Mucosa of gallbladder (tissue), 1 donor: ENCODE measurements around the gene CATSPER1. TPM values are rescaled to one million over a fixed set of nuclear protein-coding genes. Genes with fewer than 3 reads are reported as not detected.

Experiments used
- DNase-seq: peaks from one replicate; pipeline ENCODE4 v3.0.0-alpha.2; 2020; ENCODE audit warnings: low spot score
- total RNA-seq: library from RNA; stranded (reverse); gene quantifications from one replicate; pipeline ENCODE4 v1.2.1, GENCODE V29; 2021
- donor health status: DM: no; HTN: no; CAD: no.

The CATSPER1 gene
- 0.92 TPM for total RNA-seq

DNA sequence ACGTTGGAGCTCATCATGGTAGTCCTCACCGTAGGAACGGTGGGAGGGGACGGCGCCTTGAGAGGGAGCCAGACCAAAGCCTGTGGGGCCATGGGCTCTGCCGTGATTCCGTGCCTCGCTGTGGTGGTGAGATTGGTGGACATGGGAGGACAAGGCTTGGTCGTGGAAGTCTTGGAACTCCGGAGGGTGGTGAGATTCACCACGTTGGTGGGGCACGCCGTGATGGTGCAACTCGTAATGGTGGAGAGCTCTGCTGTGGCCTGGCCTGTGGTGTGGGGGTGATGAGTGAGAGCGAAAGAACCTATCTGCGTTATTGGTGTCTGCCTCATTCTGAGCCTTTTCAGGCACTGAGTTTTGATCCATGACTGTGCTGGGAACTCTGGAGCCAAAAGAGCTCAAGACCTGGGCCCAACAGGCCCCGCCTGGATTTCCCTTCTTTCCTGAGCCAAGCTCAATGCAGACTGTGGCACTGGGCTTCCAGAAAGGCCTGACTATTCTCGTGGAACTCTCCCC lies at the start of gene CATSPER1:
Gene CATSPER1, minus strand, starts transcription at position 463 of the 513 bp plus-strand sequence. Its CDS starts 100 bp downstream, at position 363.
- DNase-seq: no peak

DNA sequence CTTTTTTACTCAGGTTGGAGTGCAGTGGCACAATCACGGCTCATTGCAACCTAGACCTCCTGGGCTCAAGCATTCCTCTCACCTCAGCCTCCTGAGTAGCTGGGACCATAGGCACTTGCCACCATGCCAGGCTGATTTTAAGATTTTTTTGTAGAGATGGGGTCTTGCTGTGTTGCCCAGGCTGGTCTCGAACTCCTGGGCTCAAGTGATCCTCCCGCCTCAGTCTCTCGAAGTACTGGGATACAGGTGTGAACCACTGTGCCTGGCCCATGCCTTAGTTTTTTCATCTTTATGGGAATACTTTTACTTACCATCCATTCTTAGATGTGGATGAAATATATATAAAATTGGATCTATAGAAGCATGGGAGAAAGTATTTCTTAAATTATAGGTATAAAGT lies 49.0 kb upstream of the CATSPER1 start:
- no peak for DNase-seq

DNA sequence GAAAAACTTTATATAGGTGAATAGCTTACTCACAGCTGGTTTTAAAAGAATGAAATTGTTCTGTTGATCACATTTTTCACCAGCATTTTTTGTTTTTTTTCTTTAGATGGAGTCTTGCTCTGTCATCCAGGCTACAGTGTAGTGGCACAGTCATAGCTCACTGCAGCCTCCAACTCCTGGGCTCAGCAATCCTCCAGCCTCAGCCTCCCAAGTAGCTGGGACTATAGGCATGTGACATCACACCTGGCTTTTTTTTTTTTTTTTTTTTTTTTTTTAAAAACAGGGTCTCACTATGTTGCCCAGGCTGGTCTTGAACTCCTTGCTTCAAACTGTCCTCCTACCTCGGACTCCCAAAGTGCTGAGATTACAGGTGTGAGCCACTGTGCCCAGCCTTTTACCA lies 47.4 kb upstream of the CATSPER1 start:
- no peak for DNase-seq

DNA sequence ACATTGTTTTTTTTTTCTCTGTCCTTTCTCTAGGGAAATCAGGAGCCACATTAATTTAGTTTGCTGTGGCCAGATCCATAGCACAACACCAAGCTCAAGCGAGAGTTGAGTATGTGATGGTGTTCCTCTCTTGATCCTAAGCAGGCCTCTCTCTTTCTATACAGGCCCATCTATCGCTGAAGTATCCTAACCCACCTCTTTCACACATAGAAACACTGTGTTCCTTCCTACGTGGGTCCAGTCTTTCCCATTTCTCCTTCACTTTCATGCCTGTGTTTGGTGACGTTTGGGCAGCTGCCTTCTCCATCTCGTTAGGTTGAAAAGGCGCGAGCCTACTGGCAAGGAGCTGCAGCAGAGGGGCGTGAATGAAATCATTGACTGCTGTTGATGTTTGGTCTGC lies 46.2 kb upstream of the CATSPER1 start:
- DNase-seq: no peak

DNA sequence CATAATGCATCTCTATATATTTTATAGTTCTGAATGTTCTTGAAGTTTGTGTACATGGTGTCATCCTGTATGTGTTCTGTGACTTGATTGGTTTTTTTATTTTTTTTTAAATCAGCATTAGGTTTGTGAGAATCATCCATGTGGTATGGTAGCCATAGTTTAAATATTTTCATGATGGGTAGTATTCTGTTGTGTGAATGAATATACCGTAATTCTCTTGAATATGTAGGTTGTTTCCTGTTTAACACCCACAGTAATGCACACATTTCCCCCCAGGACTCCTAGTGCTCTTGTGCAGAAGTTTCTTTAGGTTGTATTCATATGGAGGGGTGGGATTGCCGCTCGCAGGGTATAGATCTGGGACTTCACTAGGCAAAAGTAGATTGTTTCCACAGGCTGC lies 45.8 kb upstream of the CATSPER1 start:
- DNase-seq: no peak

DNA sequence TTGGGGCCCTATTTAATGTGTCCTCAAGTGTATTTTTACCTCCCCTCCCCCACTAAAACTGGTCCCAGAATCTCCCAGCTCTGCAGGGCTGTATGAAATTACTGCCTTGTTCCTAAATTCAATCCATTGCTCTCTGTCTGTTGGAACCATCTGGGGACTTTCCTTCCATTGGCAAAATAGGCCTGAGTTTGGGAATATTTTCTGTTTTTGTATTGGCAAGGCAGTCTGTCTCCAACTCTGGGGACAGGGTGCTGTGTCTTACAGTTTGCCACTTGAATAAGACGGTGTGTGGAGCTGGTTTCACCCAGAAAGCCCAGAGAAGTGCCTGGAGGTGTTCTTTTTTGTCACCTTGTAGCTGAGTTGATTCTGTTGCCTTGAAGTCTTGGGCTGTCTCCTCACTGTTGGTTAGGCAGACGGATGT lies 45.1 kb upstream of the CATSPER1 start:
- no peak for DNase-seq

DNA sequence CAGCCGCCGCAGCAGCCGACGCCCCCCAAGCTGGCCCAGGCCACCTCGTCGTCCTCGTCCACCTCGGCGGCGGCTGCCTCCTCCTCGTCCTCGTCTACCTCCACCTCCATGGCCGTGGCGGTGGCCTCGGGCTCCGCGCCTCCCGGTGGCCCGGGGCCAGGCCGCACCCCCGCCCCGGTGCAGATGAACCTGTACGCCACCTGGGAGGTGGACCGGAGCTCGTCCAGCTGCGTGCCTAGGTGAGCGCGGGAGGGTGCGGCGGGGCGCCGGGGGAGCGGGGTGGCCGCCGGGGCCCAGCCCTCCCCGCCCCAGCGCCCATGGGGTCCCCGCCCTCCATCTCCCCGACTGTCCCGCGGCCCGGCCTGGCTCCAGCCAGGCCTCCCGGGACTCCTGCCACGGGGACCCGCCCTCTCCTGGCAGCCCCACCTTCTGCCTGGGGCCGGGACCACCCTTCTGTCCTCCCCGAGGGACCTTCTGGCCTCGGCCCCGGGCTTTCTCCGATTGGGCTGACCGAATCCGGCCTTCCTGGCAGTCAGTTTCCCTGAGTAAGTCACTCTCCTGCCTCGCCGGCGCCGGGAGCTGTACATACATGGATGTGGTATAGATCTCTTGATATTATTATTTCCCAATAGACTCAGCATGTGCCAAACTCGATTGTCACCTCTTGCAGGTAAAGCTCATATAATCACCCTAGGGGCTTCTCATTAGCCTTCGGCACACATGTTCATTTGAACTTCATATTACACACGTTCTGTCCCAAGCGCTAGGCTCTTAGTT lies 44.5 kb upstream of the CATSPER1 start:
- no peak for DNase-seq

DNA sequence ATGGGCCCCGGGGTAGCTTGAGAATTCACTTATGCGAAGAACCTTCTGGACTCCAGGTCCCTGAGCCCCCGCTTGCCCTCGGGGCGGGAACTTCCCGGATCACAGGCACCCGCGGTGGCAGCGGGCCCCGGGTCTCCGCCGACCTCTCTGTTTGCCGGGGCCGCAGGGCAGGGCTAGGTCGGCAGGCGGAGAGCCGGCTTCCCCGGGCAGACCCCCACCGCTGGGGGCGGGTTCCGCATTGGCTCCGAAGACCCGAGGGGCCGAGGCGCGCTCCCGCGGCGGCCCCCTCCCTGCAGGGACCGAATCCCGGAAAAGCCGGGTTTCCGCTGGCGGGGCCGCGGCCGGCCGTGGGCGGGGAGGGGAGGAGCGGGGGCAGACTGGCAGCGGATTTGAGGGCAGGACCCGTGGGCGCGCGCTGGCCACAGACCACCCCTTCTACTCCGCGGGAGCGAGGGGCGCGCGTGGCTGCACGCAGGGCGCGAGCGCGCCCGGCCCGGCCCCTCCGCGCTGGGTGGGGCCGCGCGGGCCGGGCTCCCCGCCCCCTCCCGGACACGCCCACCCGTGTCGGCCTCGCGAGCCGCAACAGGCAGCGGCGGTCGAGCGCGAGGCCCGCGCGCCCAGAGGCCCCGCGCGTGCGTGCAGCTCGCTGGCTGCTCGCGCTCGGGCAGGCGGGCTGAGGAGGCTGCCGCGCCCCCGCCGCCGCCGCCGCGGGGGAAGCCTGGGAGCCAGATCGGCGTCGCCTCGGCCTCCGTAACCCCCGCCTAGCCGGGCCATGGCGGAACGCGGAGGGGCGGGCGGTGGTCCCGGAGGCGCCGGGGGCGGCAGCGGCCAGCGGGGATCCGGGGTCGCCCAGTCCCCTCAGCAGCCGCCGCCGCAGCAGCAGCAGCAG lies 43.7 kb upstream of the CATSPER1 start, which contains the start of gene PACS1:
Gene PACS1, plus strand, starts transcription at position 558 of the 889 bp plus-strand sequence. Its CDS starts 215 bp downstream, at position 773.
- DNase-seq: peak; percentile 70

DNA sequence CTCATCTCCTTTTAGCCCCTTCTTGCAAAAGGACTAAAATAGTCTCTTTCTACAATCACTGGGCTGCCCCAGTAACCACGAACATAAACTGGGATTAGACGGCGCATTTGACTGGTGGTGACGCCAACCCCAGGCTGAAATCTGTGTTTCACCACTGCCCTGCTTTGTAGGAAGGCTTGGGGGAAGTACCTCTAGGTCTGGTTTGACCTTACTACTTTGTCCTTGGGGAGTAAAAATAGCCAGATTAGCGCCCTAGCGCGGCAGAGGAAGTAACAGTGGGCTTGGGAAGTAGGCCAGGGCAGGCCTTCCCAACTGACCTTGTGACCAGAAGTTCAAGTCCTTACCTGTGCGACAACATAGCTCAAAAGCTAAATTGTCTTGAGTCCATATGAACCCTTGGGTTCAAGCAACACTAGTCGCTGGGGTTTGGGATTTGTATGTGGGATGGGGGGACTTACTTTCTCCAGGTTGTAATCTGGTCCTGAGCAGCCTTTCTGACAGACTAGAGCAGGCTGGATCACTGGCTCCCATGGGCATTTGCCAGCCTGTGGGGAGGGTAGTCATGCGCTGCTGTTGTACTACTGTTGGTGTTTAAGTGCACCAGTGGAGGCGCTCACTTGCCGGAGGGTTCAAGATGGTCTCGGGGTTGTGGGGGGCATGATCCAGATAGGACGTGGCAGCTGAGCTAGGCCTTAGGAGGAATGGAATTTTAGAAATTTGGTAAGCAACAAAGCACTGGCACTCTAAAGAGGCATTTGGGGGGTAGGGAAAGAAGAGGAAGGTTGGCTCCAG lies 42.8 kb upstream of the CATSPER1 start:
- DNase-seq: no peak

DNA sequence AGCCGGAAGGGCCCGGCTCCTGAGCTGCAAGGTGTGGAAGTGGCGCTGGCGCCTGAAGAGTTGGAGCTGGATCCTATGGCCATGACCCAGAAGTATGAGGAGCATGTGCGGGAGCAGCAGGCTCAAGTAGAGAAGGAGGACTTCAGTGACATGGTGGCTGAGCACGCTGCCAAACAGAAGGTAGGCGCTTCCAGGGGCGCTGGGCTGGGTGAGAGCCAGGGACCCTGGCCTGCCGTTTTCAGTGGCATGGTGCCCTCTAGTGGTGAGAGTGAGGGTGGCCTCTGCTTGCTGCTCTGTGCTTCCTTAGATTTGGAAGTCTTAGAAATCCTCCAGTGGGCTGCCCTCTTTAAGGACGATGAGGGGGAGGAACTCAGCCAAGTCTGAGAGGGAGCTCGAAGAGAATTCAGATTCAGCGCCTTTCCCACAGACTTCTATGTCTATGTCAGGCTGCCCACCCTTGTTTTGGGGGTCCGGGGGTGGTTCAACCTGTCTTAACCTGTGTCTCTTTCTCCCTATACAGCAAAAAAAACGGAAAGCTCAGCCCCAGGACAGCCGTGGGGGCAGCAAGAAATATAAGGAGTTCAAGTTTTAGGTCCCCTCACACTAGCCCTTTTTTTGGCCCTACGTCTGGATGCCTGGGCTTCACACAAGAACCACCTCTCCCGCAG lies 42.0 kb upstream of the CATSPER1 start:
- peak; percentile 67 for DNase-seq

DNA sequence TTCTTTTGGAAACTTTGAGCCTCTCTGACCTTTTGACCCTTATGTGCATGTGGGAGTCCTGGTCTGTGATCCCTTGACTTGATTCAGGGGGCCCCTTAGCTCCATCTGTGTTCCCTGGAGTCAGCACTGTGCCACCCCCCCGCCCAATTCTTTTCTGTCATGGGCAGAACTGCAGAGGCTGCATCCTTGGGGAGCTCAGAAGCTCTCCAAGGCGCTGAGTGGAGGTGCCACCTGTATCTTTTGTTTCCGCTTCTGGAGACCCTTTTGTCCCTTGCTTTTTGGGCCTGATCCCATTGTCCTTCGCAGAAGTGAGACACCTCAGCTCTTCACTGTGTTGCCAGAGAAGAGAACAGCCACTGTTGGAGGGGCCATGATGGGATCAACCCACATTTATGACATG lies 41.4 kb upstream of the CATSPER1 start:
- no peak for DNase-seq

DNA sequence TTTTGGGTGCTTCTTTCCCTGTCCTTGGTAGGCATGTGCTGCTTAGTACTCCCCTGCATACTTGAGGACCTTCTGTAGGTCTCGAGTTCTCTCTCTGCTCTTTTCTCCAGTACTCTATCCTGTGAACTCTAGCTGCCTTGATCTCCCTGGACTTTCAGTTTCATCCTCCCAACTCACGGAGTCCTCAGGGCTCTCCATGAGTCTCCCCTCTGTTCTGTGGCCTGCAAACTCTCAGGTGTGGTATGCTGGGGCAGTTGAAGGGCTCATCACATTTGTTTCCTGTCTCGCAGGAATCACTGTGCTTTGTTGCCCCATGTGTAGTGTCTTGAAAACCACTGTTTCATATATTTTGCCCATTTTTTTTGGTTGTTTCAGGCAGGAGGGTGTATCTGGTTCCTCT lies 40.5 kb upstream of the CATSPER1 start:
- no peak for DNase-seq

DNA sequence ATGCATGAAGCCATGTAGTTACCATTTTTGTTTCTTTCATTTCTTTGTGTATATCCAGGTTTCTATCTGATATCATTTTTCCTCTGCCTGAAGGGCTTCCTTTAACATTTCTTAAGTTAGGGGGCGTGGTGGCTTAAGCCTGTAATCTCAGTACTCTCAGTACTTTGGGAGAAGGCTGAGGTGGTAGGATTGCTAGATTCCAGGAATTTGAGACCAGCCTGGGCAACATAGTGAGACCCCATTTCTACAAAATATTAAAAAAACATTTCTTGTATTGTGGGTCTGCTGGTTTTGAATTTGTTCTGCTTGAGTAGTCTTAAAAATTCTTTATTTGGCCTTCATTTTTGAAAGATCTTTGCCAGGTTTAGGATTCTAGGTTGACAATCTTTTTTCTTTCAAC lies 38.3 kb upstream of the CATSPER1 start:
- no peak for DNase-seq

DNA sequence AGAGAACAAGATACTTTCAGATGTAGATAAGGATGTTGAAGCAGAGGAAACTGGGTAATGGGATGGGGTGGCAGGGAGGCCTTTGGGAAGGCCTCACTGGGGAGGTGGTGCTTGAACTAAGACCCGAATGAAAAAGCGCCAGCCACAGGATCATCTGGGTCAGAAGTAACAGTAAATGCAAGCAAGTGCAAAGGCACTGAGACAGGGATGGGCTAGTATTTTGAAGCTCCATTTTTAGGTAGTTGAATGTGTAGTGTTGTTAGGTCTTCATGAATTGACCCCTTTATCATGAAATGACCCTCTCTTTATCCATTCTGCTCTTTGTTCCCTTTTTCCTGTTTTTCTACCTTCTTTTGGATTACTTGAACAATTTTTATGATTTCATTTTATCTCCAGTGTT lies 37.6 kb upstream of the CATSPER1 start:
- no peak for DNase-seq

DNA sequence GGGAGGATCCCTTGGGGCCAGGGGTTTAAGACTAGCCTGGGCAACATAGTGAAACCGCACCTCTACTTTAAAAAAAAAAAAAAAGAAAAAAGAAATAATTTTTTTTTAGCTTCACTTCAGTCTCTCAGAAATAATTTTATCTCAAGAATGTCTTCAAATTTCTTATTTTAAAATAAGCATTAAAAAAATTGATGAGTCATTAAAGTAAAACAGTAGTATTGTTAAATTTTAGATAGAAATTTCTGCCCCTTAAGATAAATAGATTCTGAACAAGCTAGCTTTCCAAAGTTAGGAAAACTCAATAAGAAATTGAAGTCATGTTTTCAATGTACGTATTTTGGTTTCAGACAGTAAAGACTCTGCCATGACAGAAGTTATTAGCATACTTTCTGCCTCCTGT lies 36.1 kb upstream of the CATSPER1 start:
- no peak for DNase-seq

DNA sequence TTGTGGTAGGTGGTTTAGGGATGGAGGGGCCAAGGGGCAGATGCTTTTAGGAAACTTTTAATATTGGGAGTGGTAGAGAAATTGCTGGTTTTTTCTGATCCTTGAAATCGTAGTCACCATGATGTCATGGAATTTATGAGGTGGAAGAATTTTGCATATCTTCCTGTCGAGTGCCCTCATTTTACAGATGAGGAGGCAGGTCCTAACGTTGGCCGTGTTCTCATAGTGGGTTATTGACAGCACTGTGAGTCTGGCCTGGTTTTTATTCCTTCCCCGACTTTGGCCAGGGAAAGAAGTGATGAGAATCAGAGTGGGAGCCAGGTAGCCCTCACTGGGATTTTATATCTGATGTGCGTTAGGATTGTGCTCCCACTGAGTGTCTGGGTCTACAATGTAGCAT lies 35.0 kb upstream of the CATSPER1 start:
- no peak for DNase-seq

DNA sequence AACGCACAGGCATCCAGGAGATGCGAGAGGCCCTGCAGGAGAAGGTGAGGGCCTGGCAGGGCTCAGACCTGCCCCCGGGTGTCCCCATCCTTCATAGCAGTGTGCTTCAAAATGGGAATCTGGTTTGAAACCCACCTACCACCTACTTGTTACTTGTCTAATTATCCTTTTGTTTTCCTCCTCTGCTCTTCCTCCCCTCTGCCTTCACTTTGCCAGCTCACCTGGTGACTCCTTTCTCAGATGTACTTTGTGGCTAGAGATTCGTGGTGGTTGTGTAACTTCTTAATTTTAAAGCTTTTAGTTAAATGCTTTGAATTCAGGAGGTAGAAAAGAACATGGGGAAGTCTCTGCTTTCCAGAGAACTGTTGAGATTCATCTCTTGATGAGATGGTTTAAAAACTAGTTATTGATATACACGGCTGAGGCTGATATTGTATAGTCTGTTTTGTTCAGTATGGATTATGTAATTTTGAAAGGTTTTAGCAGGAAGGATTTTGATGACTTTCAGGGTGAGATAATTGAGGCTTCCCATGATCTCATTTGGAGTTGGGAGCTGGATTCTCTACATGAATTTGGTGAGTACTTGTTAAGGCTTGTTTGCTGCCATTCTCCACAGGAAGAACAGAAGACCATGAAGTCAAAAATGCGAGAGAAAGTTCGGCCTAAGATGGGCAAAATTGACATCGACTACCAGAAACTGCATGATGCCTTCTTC lies 33.8 kb upstream of the CATSPER1 start:
- DNase-seq: no peak

DNA sequence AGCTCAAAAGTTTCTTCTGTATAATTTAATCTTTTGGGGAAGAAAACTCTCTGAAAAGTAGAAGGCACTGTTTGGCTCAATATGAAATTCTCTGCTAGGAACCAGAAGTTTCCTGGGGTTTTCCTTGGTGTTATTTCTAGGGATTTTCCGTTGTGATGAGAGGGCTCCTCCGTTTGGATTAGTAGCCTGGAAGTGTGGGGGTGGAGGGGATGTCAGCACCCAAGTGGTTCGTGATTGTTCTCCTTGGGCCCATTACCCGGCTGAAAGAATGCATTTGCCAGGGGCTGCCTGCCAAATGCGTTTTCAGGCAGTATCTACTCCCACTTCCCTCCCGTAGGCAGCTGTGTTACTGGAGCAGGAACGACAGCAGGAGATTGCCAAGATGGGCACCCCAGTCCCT lies 30.2 kb upstream of the CATSPER1 start:
- no peak for DNase-seq

DNA sequence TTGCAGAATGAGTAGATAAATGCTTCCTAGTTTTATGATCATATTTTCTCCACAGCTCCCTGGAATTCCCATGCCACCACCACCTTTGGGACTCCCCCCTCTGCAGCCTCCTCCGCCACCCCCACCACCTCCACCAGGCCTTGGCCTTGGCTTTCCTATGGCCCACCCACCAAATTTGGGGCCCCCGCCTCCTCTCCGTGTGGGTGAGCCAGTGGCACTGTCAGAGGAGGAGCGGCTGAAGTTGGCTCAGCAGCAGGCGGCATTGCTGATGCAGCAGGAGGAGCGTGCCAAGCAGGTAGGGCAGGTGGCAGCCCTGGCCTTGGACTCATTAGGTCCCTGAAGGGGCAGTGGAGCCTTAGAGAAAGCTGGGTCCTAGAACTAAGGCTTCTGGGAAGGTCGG lies 28.7 kb upstream of the CATSPER1 start:
- DNase-seq: no peak

DNA sequence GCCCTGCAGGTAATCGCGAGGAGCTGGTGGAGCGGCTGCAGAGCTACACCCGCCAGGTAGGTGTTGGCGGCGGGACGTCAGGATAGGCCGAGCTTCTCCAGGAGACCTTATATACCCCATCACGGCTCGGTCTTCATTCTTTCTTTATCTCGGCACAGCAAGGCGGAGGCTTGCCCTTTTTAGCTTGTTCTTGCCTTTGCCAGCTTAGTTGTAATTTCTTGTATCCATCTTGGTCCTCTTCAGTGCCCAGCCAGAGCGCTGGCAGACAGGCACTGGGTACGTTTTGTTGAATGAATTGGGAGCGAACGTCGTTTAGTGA lies 26.3 kb upstream of the CATSPER1 start:
- DNase-seq: no peak
